Ovary (tissue), 9 donors: Measurements from ENCODE around the gene TGFB2. TPM values are rescaled to one million over a fixed set of nuclear protein-coding genes. Genes with fewer than 3 reads are reported as not detected.

Experiments used
- DNase-seq, 5 donors: peaks; one replicate each; pipeline ENCODE4 v3.0.0-alpha.2; 2019 to 2020
- H3K27ac ChIP-seq, 2 donors: fragments of 200-600 bp; one replicate each; pipeline versions ENCODE4 v1.5.1 to v1.8.0; 2019 to 2022
- H3K27me3 ChIP-seq: fragments of 200-600 bp; one replicate; pipeline ENCODE4 v1.8.0; 2022
- H3K36me3 ChIP-seq: fragments of 200-600 bp; sonication (generic); one replicate; pipeline ENCODE4 v1.5.1; 2019
- H3K4me1 ChIP-seq: one replicate; pipeline ENCODE4 v1.8.1; 2013; ENCODE audit warnings: mild to moderate bottlenecking, moderate library complexity; ENCODE audit not compliant: insufficient read depth
- H3K4me3 ChIP-seq: fragments of 200-600 bp; sonication (generic); one replicate; pipeline ENCODE4 v1.5.1; 2017
- H3K9me3 ChIP-seq, 2 donors: fragments of 200-600 bp in 1 of 2; sonication (generic) in 1 of 2; one replicate each; pipeline versions ENCODE4 v1.5.1 to v1.8.1; 2013 to 2019; ENCODE audit warnings: mild to moderate bottlenecking in 1 of 2, moderate library complexity in 1 of 2
- CTCF ChIP-seq, 3 donors: fragments of 450-650 bp in 2 of 3; fragments of 200-600 bp in 1 of 3; IDR thresholded peaks; one replicate each; pipeline versions ENCODE4 v1.5.1 to v1.8.0; 2016 to 2022; ENCODE audit warnings: antibody characterized with exemption in 3 of 3, mild to moderate bottlenecking in 1 of 3
- EP300 ChIP-seq: sonication (generic); formaldehyde crosslinking; IDR thresholded peaks from one replicate; pipeline ENCODE4 v1.6.1; 2017; ENCODE audit warnings: antibody characterized with exemption
- POLR2A ChIP-seq: fragments of 450-650 bp; IDR thresholded peaks from one replicate; pipeline ENCODE4 v1.6.1; 2017; ENCODE audit warnings: antibody characterized with exemption, mild to moderate bottlenecking, moderate library complexity
- WGBS, 3 donors: extraction: QIAGEN DNeasy Blood & Tissue Kit in 1 of 3; methylation state at CpG; one replicate each; pipeline versions ENCODE4 v1.1.5 to v1.1.7; 2013 to 2017; 5-methylcytosine and 5-hydroxymethylcytosine counted together
- intact Hi-C, 4 donors: fragments of 100-400 bp; cut with DNase I; formaldehyde crosslinking; loops; one replicate each; pipeline versions ENCODE4 v1.11.0 to v1.15.1; 2022 to 2023
- polyA plus RNA-seq, 2 donors: library from polyadenylated mRNA; stranded (reverse); fragments of 200-250 nt in 1 of 2; fragments of 350-450 nt in 1 of 2; fragmentation: Illumina TruSeq in 1 of 2; extraction: RNeasy Lipid Tissue Mini Kit (QIAGEN cat#74804) in 1 of 2; gene quantifications; one replicate each; pipeline ENCODE4 v1.2.3, GENCODE V29; 2013 to 2014
- total RNA-seq, 7 donors: library from RNA; depleted of rRNA in 2 of 7; stranded (reverse); fragments of >200 nt in 2 of 7; fragmentation: NEBNext Ultra II Directional in 3 of 7; extraction: Animal tissue kit (Norgen Biotek cat#: 25700) in 3 of 7; gene quantifications; one replicate each; pipeline versions ENCODE4 v1.1.0 to v1.2.4, GENCODE V29; 2016 to 2023
- donor health status: DM: no; HTN: no; CAD: no; lungs with moderate emphysema.
- donor health status: DM: no; HTN: no; CAD: no.
- donor health status: Bipolar disorder and iron deficiency.
- donor health status: DM: yes; HTN: yes; CAD: no.
- donor health status: DM: no; HTN: no; CAD: no.
- donor health status: DM: yes; HTN: yes; CAD: no.

Gene TGFB2
- total and polyA plus RNA-seq, 9 donors, result 3.8 to 29.4 (median 9.3) TPM

DNA sequence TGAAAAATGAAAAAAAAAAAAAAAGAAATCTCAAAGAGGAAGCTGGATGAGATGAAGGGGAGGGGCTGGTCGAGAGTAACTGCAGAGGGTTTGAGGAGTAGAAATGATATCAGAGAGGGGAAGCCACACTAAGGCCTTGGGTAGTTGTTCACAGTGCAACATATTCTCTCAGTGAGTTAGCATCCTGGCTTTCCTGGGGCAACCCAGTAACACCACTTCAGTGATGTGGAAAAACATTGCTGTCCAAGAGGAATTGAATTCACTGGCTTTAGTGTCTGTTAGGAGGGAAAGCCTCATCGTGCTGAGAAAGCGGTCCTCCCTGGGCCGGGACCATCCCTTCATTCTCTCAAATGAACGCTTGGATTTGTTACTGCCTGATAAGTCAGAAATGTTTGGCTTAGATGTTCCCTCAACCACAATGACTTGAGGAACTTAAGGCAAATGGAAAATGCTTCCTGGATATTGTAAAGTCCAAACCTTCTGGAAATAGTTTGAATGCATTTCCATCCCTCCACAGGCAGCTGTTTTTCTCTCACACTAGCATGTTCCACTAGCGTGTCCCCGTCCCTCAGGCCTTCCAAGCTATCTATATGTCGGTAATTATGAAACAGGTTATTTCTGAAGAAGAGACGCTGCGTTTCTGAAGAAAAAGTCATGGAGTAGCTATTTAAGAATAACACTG is 12.2 kb downstream of the TGFB2 start:
- no peak for DNase-seq
- no peaks in the 10 kb centered on the region for H3K9me3 ChIP-seq
- TF ChIP-seq CTCF (IDR thresholded peaks at IDR 0.05) (no peak), POLR2A (no peak), EP300 (no peak)
- H3K27me3 ChIP-seq, result no peaks in the 10 kb centered on the region
- H3K36me3 ChIP-seq, result no peaks in the 10 kb centered on the region
- 63 to 74% (median 72%) methylated on average over 10 of the region's 10 CpGs for WGBS, 3 donors
- no peak overlapping the region for H3K4me3 ChIP-seq
- intact Hi-C loops, result loop anchor here in 1 of 4 donors (10.0 kb wide), 1 partner anchor 77 kb away; no protein-coding TSS in a partner anchor
- peaks cover 2% of the 10 kb centered on the region for H3K4me1 ChIP-seq
- no peak overlapping the region for H3K27ac ChIP-seq

DNA sequence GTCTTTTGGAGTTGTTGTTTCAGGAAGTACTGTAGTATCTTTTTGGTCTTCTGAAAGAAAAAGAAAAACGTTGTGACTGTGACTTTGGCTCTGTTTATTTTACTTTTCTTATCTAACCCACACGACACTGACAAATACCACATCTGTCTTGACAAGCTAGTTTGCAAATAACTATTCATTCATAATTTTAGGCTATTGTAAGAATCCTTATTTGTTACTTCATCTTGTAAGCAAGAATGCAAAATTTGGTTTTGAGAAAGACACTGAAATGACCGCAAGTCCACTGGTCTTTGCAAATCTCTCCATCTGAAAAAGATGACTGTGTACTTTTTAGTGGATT is 12.7 kb downstream of the TGFB2 start:
- Histone ChIP-seq H3K27me3 (no peaks in the 10 kb centered on the region), H3K27ac (no peak overlapping the region), H3K4me3 (no peak overlapping the region), H3K9me3 (no peaks in the 10 kb centered on the region), H3K4me1 (peaks cover 2% of the 10 kb centered on the region), H3K36me3 (no peaks in the 10 kb centered on the region)
- intact Hi-C loops, result loop anchor here in 1 of 4 donors (10.0 kb wide), 1 partner anchor 77 kb away; no protein-coding TSS in a partner anchor
- no peak for TF ChIP-seq POLR2A
- no peak for TF ChIP-seq EP300
- no peak for TF ChIP-seq CTCF (IDR thresholded peaks at IDR 0.05)
- no peak for DNase-seq
- WGBS, 3 donors, result 38 to 46% (median 41%) methylated on average over 3 of the region's 3 CpGs

DNA sequence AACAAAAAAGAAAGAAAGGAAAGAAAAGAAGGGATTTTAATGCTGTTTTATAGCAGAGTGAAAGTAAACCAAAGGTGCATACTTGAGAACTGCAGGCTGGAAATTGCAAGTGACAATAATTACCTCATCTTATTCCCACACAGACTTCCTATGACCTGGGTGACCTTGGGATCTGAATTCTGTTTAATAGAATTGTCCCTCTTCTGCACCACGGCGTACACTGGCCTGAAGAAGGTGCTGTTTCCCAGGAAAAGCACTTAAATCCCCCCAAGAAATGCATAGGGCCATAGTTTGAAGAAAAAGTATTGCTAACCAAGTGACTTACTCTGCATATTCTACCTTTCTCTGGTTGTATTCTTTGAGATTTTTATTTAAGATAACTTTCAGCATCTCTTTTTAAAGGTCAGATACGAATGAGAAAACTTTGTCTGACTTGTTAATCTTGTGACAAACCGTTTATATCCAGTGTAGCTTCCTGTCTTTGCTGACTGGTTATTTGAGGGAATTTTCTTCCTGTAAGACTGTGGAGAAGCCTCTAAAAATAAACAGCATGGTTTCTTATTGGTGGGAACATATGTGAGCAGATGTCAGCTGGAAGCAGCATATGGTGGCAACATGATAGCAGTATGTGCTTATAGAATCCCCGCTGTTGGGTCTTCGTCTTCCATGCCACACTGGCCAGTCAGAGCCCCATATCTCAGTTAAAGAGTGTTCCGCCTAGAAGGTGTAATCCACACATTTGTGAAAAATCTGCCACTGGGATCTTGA is 16.3 kb downstream of the TGFB2 start:
- Histone ChIP-seq H3K4me3 (no peak overlapping the region), H3K4me1 (peaks cover 8% of the 10 kb centered on the region), H3K27me3 (no peaks in the 10 kb centered on the region), H3K27ac (no peak overlapping the region), H3K9me3 (no peaks in the 10 kb centered on the region), H3K36me3 (no peaks in the 10 kb centered on the region)
- TF ChIP-seq POLR2A, result no peak
- no peak for TF ChIP-seq EP300
- TF ChIP-seq CTCF (IDR thresholded peaks at IDR 0.05), result peak in 1 of 3 donors; percentile 12
- no peak for DNase-seq
- 74 to 78% (median 76%) methylated on average over 7 of the region's 7 CpGs for WGBS, 3 donors
- intact Hi-C loops, result no loop called here

GRCh38 chr1:218362418-218363076 is 17.4 kb downstream of the TGFB2 start:
- no peak overlapping the region for H3K4me3 ChIP-seq
- no peaks in the 10 kb centered on the region for H3K9me3 ChIP-seq
- intact Hi-C loops, result no loop called here
- no peaks in the 10 kb centered on the region for H3K27me3 ChIP-seq
- H3K27ac ChIP-seq, result no peak overlapping the region
- WGBS, 3 donors, result 74 to 87% (median 81%) methylated on average over 5 of the region's 5 CpGs
- H3K4me1 ChIP-seq, result peaks cover 11% of the 10 kb centered on the region
- no peak for DNase-seq
- TF ChIP-seq EP300 (no peak), CTCF (IDR thresholded peaks at IDR 0.05) (no peak), POLR2A (no peak)
- H3K36me3 ChIP-seq, result no peaks in the 10 kb centered on the region
